Erythroblast (primary cell): Measurements from ENCODE around the gene GPR18.

Experiments used
- GATA1 ChIP-seq: IDR thresholded peaks from 2 replicates; pipeline ENCODE4 v1.6.1; 2011; ENCODE audit warnings: low read depth, mild to moderate bottlenecking, control low read depth, low read length, moderate library complexity
- POLR2A ChIP-seq: IDR thresholded peaks from 2 replicates; pipeline ENCODE4 v1.6.1; 2011; ENCODE audit warnings: mild to moderate bottlenecking, low read length

- TF ChIP-seq POLR2A (no peak), GATA1 (no peak)
Measured at GRCh38 chr13:99301913-99302636, 43.9 kb upstream of the GPR18 start.
